HG03575 (cell line): ENCODE data around the gene PCSK6.

ENCODE experiments used
- ATAC-seq: cut with Tn5 transposase; IDR thresholded peaks from one replicate; pipeline ENCODE4 v1.9.1; 2021; ENCODE audit not compliant: unreplicated experiment, insufficient number of reproducible peaks, low FRiP score; ENCODE audit errors: extremely low read depth

Gene PCSK6

DNA sequence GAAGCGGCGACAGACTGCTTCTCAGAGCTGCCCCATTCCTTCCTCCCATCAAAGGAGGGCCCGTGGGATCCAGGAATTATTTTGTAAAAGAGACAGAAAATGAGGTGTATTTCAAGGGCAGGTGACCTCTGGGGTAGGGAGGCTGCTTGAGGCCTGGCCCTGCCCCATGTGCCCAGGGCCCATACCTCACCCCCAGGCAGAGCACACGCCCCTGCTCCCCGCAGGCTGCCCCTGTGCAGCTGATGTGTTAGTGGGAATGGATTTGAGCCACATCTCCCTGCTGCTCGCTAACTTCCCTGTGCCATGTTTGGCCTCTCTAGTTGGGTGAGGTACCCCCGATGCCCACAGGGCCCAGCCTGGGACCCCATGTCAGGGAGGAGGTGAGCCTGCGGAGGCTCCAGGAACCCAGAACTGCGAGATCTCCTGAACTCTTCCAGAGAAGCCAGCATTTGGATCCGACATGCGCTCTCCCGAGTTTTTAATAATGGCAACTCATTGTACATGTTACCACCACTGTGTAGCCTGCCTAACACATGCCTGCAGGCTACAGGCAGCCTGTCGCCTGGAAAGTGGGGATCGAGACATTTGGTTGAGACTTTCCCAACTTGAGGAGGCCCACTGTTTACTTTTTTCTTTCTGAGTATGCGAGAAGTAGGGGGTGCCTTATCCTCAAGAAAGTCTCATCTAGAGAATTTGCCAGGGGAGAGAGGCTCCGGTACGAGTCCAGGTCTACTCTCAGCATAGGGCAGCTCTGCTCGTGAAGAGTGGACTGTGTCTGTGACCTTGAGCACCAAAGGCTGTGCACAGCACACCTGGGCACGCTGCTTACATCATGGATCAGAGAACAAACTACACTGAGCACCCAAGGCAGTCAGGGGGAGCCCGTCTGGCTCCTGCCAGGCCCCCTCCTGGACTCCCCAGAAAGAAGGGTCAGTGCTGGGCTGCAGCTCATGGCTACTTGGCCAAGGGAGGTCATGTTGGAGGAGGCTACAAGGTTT is 36.1 kb downstream of the PCSK6 start:
- ATAC-seq, result no peak

GRCh38 chr15:101452572-101452971 is 36.9 kb downstream of the PCSK6 start:
- no peak for ATAC-seq

- no peak for ATAC-seq
Measured at GRCh38 chr15:101451846-101452245, 37.7 kb downstream of the PCSK6 start.

DNA sequence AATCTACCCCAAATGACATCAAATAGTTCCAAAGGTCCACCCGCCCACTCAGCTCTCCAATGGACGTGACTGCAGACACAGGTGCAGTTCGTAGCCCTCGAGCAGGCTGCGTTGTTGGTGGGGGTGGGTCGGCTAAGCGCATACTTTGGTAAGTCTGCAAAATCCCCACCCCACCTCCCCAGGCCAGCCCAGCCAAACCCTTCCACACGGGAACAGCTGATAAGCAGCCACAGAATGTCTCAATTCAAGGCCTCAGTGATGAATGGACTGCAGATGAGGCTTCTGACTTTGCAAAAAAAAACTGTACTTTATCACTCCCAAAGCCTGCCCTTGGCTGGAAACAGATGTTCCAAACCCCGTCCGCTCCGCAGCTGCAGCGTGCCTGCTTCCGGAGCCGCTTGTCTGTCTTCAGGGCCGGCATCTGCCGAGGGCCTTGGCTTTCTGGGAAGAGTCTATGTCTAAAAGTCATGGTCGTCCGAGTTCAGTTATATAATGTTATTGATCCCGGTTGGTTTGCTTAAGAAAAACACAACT is 38.2 kb downstream of the PCSK6 start:
- no peak for ATAC-seq

DNA sequence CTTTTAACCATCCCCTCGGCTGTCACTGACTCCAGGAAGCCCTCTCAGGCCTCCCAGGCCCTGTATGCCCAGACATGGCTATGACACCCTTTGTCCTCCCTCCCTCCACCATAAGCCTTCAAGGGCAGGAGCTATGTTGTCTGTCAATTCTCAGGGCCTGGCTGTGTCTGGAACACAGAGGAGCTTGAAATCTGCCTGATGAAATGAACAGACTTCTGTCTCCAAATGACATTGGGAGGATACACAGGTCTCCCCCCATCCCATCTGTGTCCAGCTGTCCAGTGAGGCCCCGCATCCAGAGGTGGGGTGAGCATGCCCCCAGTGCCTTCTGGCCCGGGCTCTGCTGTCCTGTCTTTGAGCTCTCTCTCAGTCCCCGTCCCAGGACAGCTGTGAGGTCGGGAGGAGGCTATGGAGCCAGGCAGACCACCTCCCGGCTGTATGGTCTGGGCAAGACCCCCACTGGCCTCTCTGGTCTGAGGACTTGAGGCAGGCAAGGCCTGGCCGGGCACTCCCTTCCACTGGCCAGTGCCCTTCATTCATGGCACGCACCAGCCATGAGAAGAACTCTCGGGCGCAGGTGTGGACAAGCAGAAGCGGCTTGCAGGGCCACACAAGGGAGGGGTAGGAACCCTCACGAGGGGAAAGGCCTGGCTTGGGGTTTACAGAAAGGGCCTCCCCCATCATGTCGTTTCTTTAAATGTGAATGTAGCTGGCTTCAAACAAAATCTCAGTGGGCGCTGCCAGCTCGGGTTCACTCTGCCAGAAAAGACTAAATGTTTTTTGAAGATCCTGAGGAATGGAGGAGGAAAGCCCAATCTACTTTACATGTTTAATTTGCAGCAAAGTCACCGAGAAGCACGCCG is 38.9 kb downstream of the PCSK6 start:
- ATAC-seq, result no peak

DNA sequence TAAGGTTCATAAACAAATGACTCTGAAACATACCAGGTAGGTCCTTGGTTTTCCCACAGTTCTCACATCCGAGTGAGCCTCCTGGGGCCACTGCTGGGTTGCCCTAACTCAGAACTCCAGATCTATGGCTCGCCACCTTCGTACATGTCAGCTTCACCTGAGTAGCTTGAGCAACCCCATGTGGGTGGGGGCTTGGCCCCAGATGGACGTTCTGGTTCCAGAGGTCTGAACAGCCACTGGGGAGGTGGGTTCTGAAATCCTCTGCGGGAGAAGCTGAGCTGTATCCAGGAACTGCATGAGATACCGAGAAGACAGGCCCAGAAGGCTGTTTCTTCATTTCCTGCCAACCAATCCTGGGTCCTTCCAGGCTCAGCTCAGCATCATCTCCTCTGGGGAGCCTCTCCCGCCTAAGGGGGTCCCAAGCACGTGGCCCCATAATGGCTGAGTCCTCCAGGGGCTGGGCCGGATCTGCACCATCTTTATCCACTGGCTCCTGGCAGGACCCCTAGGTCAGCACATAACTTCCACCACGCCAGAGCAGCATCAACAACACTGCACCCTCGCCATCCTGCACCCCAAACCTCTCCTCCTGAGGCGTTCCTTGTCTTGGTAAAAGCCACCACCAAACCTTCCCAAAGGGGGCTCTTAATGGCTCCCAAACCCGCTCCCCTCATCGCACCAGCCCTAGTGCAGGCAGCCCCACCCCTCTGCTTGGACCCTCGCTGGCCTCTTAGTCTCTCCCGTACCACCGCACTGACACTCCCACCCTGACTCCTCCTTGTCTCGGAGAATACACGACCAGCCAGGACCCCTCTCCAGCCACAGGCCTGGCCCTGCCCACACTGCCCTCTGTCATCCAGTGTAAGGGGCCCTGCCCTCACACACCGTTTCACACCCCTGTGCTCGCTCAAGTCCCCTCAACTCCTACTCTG is 39.8 kb downstream of the PCSK6 start:
- ATAC-seq, result no peak

DNA sequence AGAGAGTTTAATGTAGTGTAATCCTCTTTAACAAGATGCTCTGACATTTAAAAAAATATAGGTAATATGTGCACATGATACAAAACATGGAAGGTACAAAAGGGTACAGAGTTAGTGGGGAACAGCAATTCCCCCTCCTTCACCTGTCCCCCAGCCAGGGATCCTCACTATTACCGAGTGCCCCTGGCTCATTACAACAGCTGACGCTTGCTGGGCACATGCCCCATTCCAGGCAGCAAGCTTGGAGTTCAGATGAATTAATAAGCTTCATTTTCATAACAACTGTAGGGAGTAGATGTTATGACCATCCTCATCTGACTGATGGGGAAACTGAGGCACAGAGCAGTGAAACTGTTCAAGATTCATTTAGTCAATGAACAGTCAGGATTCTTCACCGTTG is 41.2 kb downstream of the PCSK6 start:
- no peak for ATAC-seq

DNA sequence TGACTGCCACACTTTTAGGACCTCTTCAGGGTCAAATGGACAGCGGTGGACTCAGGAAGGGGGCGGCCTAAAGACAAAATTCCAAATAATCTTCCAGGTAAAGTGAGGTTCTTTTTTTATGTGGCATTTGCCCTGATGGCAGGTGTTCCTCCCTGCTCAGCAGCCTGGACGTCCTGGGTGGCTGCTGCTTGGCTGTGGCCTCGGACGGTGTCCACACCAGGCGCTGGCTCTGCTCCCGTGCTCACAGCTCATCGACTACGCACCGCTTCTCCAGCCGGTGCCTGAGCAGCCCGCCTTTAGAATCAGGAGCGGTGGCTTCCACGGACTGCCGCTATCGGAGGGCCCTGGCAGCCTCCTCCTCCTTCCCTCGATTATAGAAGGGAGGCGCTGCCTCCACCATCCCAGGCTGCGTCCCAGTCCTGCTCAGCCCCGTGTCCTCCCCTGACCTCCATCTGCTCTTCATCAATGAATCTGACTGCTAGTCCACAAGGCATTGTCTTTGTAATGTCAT is 41.9 kb downstream of the PCSK6 start:
- ATAC-seq, result no peak

GRCh38 chr15:101447168-101447533 is 42.4 kb downstream of the PCSK6 start:
- ATAC-seq, result no peak

DNA sequence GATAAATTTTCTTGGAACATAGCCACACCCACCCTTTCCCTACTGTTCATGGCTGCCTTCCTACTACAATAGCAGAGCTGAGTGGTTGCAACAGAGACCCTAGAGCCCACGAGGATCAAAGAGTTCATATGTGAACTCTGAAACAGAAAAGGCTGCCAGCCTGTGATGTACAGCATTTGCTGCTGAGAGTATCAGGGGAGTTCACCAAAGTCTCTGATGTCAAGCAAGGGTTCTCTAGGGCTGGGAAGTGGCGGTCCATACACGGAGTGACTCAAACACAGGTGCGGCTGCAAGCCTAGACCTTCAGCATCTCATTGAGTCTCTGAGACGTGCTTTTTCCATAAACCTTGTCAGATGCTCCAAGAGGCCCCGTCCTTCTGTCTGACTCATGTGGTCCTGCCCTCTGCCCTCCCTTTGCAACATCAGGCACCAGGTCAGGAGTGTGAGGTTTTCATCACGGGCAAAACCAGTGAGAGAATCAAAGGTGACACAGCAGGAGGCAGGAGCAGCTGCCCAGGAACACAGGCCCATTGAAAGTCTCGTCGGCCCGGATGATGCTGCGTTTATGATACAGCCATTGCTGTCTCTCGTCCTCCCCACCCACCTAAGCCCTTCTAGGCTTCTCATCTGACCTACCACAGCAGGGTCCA is 42.9 kb downstream of the PCSK6 start:
- ATAC-seq, result no peak

DNA sequence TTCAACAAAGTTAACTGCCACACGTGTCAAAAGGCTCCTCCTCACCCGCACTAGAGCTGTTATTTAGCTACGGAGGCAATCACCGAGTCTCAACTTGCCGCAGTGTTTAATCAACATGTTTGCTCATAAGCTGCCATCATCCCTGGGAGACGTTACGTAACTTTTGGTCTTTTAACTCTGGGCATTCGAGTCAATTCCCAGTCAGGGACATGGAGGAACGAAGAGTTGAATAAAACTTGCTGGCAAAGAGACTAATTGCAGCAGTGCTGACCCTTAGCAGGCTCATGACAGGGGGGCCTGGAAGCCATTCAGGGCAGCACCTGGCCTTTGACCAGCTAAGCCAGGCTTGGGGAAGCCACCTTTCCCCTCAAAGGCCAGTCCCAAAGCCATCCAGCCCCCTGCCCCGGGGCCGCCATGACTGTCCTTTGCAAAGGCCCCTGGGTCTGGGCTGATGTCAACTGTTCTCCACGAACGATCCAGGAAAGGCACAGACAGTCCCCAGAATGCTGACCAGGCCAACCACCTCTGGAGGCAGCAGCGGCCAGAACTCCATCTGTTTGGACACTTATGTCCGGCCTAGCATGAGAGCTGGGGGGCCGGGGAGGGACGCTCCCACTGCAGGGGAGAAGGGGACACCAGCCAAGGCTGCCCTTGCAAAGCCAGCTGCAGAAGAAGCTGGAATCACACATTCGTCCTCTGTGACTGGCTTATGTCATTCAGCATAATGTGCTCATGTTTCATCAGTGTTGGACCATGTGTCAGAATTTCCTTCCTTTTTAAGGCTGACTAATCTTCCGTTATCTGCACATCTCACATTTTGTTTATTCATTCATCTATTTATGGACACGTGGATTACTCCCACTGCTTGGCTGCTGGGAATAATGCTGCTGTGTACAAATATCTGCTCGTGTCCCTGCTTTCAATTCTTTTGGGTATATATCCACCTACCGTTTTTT is 43.7 kb downstream of the PCSK6 start:
- no peak for ATAC-seq

DNA sequence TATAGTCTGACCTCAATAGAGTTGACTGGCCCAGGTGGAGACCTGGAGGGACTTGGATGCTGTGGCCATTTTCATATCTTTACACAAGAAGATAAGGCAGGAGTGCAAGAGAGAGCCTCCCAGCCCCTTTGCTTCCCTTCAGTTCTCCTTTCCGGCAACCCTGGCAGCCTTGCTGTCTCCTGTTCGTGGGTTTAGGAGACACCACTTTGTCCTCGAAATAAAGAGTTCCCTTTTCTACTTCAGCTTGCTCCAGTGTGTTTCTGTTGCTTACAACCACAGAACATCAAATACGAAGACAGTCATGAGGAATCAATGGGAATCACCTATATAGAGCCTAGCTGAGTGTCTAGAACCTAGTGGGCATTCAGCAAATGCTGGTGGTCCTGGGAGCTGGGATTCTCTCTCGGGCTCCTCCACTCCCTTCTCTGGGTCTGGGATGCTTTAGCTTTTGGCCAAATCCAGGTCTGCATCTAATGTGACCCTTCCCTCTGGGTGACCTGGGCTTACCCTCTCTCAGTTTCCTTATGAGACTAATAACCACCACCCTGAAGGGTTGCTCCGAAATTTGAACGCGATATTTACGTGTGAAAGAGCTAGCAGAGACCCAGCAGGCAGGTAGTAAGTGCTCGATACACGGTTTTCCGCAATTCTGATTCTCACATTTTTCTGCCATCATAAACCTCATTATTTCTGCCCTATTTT is 44.5 kb downstream of the PCSK6 start:
- no peak for ATAC-seq

DNA sequence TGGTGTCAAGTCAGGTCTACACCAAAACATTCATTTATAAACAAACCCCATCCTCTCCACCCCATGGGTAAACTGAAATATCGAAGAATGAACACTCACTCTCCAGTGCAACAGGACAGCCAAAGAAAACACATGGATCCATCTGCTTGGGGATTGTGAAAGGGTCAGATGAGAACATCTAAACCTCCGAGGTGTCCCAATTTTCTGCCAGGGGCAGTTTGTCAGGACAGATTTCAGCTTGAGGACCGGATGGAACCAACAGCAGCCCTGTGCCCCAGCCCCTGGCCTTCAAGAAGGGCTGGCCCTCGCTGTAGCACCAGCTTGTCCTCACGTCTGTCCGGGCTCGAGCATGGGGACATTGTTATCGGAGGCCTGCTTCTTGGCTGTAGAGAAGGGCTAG is 45.5 kb downstream of the PCSK6 start:
- ATAC-seq, result no peak

GRCh38 chr15:101442272-101442671 is 47.2 kb downstream of the PCSK6 start:
- ATAC-seq, result no peak

DNA sequence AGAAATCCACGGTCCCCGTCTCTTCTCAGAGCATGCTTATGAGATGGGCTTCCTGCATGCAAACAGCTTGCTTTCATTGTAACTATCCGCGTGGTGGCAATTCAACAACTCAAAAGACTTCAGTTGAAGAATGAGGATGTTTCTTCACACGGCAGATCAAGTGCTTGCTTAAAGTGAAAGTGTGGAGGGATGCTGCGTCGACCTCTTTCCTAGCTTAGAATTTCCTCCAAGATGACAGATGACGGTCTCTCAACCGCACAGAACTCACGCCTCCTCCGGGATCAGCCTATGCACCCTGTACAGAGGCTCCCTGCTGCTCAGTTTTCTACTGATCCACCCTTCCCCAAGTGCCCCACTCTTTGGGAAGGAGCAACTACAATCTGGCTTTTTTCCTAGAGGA is 47.8 kb downstream of the PCSK6 start:
- no peak for ATAC-seq

DNA sequence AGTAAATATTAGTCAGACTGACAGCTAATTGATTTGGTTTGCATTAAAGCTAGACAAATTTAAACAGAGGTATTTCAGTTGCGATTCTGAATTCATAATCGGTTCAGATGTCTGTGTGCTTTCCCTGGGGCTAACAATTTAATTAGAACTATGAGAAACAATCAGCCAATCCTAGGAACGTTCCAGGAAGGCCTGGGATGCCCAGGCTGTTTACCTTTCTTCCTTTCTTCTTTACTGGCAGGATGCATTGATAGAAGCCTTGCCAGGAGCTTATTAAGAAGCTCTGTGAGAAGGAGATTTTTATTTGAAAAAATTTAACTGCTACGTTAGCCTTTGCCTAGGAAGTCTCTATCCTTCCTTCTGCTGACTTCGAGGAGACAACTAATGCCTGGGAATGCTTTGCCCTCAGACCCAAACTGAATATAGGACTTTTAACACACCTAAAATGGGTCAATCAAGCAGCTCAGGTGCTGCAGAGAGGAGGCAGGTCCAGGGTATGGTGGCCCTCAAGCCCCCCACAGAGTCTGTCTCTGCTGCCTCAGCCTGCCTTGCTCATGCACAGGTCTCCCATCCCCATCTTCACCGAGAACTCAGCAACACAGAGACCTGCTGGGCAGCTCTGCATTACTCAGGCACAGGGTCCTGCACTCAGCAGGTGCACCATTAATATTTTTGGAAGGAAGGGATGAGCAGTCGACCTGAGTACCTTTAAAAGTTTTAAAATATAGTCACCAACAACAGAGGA is 48.5 kb downstream of the PCSK6 start:
- no peak for ATAC-seq
